PFSK-1 (cell line): Measurements from ENCODE around the gene BOD1.

Source experiments
- FOXP2 ChIP-seq: optimal IDR thresholded peaks from 2 replicates; pipeline ENCODE3; 2011; ENCODE audit warnings: borderline replicate concordance, control low read depth, inconsistent platforms; ENCODE audit not compliant: insufficient read depth; ENCODE audit errors: extremely low read length, extremely low read depth
- POLR2AphosphoS5 ChIP-seq: IDR thresholded peaks from 2 replicates; pipeline ENCODE4 v1.6.1; 2012; ENCODE audit warnings: low read depth, mild to moderate bottlenecking, control low read depth, low read length, moderate library complexity
- REST ChIP-seq, 2 experiments: IDR thresholded peaks; 2 replicates each; pipeline versions ENCODE4 v1.6.1 to v1.8.0; 2011 to 2012; ENCODE audit warnings: low read depth in 2 of 2, low read length in 2 of 2, control low read depth in 1 of 2, inconsistent platforms in 1 of 2, mild to moderate bottlenecking in 1 of 2, moderate library complexity in 1 of 2; ENCODE audit not compliant: insufficient read depth in 1 of 2
- SIN3A ChIP-seq: IDR thresholded peaks from 2 replicates; pipeline ENCODE4 v1.6.1; 2012; ENCODE audit warnings: mild to moderate bottlenecking, low read length, moderate library complexity, borderline replicate concordance; ENCODE audit not compliant: insufficient read depth
- TAF1 ChIP-seq: IDR thresholded peaks from 2 replicates; pipeline ENCODE4 v1.6.1; 2012; ENCODE audit warnings: low read length, control low read depth, borderline replicate concordance; ENCODE audit not compliant: insufficient read depth

Gene BOD1

GRCh38 chr5:173662581-173663351 lies 46.3 kb upstream of the BOD1 start:
- no peak for TF ChIP-seq FOXP2
- no peak for TF ChIP-seq REST (IDR thresholded peaks at IDR 0.05; ENCODE audit: insufficient read depth in 1 of 2, low read depth in 2 of 2, low read length in 2 of 2)
- TF ChIP-seq POLR2AphosphoS5, result no peak
- no peak for TF ChIP-seq TAF1
- TF ChIP-seq SIN3A, result no peak

DNA sequence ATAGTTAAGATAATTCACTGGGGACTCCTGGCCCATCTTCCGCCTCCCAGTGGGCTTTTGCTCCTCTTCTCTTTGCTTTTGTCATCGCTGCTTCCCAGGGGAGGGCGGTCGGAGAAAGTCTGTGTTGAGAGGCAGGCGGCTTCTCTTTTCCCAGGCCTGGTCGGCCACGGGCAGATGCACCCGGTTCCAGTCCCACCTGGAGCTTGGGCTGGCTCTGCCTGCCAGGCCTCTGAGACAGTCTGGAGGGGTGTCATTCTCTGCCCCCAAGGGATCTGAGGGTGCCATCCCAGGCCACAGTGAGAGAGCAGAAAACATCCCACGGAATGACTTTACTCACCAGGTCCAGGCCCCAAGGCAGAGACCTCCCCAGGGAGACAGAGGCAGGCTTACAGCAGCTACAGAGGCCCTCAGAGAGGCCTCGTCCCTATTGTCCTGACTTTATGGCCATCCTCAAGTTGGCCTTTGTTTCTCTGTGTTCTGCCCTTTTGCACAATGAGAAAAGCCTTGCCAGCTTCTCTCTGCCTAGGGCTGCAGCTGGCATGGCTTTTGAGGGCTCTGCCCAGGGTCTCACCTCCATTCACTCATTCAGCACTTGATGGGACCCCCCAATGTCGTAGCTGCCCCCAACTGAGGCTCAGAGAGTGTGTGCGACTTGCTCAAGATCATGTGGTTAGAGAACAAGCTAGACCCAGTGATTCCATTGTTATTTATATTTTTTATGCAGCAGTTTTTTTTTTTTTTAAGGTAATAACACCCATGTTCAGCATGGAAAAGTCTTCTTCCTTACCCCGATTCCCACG lies 44.2 kb upstream of the BOD1 start:
- TF ChIP-seq POLR2AphosphoS5 (no peak), TAF1 (no peak), REST (IDR thresholded peaks at IDR 0.05; ENCODE audit: insufficient read depth in 1 of 2, low read depth in 2 of 2, low read length in 2 of 2) (no peak), FOXP2 (no peak), SIN3A (no peak)

DNA sequence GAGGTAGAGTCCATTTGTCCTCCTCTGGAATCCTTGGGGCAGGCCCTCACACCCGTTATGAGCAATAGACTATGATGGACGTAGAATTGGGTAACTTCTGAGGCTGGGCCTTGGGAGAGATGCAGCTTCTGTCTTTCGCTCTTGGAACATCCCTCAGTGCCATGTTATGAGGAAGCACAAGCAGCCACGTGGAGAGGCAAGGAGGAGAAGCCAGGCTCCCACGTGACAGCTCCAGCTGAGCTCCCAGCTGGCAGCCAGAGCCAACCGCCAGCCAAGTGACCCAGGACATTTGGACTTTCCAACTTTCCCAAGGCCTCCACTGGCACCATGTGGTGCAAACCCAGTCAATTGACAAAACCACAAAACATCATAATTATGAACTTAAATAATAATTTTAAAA lies 43.0 kb upstream of the BOD1 start:
- TF ChIP-seq POLR2AphosphoS5 (no peak), REST (IDR thresholded peaks at IDR 0.05; ENCODE audit: insufficient read depth in 1 of 2, low read depth in 2 of 2, low read length in 2 of 2) (no peak)

- TF ChIP-seq POLR2AphosphoS5 (no peak), SIN3A (no peak), FOXP2 (no peak), TAF1 (no peak), REST (IDR thresholded peaks at IDR 0.05; ENCODE audit: insufficient read depth in 1 of 2, low read depth in 2 of 2, low read length in 2 of 2) (no peak)
Measured at GRCh38 chr5:173657741-173658356, 41.4 kb upstream of the BOD1 start.
